ENCODE data around the gene REG1B.
"Not testable (repeated sequence)": the region's sequence is repeated elsewhere in the genome, so short reads cannot be mapped to it uniquely, and the experiment has no call there.

Gene REG1B

DNA sequence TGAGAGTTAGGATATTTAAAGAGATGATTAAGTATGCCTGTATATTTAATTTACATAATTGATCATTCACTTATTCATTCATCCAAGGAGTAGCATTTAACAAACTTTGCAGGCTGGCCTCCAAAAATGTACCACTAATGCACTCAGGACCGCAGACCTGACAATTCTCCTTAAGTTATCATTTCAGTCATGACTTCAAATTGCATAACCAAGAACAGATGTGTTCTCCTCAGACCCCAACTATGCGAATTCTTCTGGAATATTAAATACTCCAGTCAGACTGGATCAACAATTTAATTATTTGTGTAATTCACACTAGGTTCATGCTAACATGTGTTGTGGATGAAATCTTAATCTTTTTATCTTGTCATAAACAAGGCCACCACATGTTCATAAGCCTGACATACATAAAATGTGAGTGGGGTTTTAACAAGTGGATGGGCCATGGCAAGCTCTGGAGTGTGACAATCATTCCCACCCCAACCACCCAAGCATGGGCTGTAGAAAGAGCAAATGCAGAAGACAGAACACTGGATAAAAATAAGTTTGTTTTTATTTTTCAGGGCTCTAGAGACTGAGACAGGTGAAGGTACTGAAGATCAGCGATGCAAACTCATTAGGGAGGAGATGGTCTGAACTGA lies 3.2 kb downstream of the REG1B start:
- no peak for DNase-seq (ENCODE audit: low spot score)

GRCh38 chr2:79083597-79084251 lies 4.1 kb downstream of the REG1B start:
- DNase-seq (ENCODE audit: low spot score): no peak

DNA sequence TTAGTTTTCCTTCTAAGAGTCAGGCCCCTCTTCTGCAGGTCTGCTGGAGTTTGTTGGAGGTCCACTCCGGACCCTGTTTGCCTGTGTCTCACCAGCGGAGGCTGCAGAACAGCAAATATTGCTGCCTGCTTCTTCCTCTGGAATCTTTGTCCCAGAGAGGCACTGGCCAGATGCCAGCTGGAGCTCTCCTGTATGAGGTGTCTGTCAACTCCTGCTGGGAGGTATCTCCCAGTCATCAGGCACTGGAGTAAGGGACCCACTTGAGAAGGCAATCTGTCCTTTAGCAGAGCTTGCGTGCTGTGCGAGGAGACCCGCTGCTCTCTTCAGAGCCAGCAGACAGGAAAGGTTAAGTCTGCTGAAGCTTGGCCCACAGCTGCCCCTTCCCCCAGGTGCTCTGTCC lies 4.8 kb downstream of the REG1B start:
- DNase-seq (ENCODE audit: low spot score): no peak

DNA sequence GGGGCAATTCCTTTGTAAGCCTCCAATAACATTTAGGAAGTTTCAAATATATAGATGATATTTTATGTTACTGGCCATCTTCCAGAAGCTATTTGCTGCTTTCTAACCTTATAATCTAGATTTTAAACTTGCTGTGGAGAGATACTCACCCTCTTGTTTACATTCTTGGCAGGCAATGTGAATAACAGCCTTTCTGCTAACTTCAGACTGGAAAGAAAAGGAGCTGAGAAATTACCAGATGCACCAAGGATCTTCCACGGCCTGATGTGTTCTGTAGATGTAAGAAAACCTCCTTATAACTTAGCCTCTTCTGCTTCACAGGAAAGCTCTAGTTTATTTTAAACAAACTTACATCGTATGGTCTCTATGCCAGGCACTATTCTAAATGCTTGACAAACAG lies 16.7 kb downstream of the REG1B start:
- DNase-seq (ENCODE audit: low spot score): no peak

- DNase-seq (ENCODE audit: low spot score): no peak
Measured at GRCh38 chr2:79065201-79065600, 22.6 kb downstream of the REG1B start.

DNA sequence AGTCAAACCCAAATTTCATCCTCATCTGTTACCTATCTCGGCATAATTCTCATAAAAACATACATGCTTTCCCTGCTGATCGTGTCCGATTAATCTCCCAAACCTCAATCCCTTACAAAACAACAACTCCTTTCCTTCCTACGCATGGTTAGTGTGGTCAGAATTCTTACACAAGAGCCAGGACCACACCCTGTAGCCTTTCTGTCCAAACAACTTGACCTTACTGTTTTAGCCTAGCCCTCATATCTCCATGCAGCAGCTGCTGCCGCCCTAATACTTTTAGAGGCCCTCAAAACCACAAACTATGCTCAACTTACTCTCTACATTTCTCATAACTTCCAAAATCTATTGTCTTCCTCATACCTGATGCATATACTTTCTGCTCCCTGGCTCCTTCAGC lies 33.0 kb downstream of the REG1B start:
- DNase-seq (ENCODE audit: low spot score): not testable (repeated sequence)

DNA sequence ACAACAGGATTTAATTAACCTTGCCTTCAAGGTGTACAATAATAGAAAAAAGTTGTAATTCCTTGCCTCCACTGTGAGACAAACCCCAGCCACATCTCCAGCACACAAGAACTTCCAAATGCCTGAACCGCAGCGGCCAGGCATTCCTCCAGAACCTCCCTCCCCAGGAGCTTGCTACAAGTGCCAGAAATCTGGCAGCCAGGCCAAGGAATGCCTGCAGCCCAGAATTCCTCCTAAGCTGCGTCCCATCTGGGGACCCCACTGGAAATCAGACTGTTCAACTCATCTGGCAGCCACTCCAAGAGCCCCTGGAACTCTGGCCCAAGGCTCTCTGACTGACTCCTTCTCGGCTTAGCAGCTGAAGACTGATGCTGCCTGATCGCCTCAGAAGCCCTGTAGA lies 34.3 kb downstream of the REG1B start:
- not testable (repeated sequence) for DNase-seq (ENCODE audit: low spot score)

DNA sequence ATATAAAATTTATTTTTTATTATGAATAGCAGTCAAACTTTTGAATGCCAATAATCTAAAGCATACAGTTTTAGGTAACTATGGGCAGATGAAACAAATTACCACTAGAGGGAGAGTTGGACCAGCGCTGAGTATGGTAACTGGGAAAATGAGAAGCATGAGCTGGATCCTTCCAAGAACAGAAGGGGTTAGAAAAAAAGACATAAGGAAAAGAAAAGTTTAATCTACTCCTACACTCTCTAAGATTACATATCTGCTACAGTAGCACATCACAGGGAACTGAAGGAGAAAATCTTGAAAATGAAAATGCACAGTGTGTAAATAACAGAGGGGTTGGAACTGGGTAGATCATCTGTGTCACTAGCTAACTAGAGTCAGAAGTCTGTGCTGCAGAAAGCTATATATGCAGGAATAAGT lies 46.8 kb downstream of the REG1B start:
- peak; percentile 3 for DNase-seq (ENCODE audit: low spot score)

GRCh38 chr2:79039944-79040343 lies 47.8 kb downstream of the REG1B start:
- DNase-seq (ENCODE audit: low spot score): no peak
